WTC11 (cell line): Measurements from ENCODE around the gene FLT3LG. TPM values are rescaled to one million over a fixed set of nuclear protein-coding genes. Genes with fewer than 3 reads are reported as not detected.

Experiments
- ATAC-seq: fragments of 200-7000 bp; cut with Tn5 transposase; 2 replicates; pipeline ENCODE4 v1.10.0; 2021; ENCODE audit warnings: mild to moderate bottlenecking, moderate library complexity
- CTCF ChIA-PET: fragments of 300-600 bp; sonication (Branson Sonifier 250); formaldehyde crosslinking; loops from one replicate; lab custom pipeline; 2021; ENCODE audit warnings: antibody characterized with exemption; lab: Charles Lee
- POLR2A ChIA-PET: fragments of 350-600 bp; sonication (Branson Sonifier 250); formaldehyde crosslinking; loops from one replicate; lab custom pipeline; 2021; ENCODE audit warnings: antibody characterized with exemption; lab: Charles Lee
- DNase-seq: peaks from one replicate; pipeline ENCODE4 v3.0.0; 2021; ENCODE audit warnings: low spot score
- H3K27ac Mint-ChIP-seq: 2 replicates; pipeline ENCODE4 v1.8.0; 2021; ENCODE audit warnings: mixed read lengths
- H3K27me3 Mint-ChIP-seq: 2 replicates; pipeline ENCODE4 v1.8.0; 2021; ENCODE audit warnings: low read depth, mild to moderate bottlenecking, moderate library complexity, mixed read lengths
- H3K36me3 Mint-ChIP-seq: 2 replicates; pipeline ENCODE4 v1.8.0; 2021; ENCODE audit warnings: mixed read lengths
- H3K4me1 Mint-ChIP-seq: 2 replicates; pipeline ENCODE4 v1.8.0; 2022; ENCODE audit warnings: mixed read lengths
- H3K4me3 Mint-ChIP-seq: 2 replicates; pipeline ENCODE4 v1.8.0; 2021; ENCODE audit warnings: mild to moderate bottlenecking, moderate library complexity, mixed read lengths
- H3K9me3 Mint-ChIP-seq: 2 replicates; pipeline ENCODE4 v1.8.0; 2021; ENCODE audit warnings: mixed read lengths
- ATF1 ChIP-seq: sonication (generic); formaldehyde crosslinking; IDR thresholded peaks from 2 replicates; pipeline ENCODE4 v1.8.1; 2023; ENCODE audit warnings: mild to moderate bottlenecking, moderate library complexity, missing genetic modification reagents
- GABPB1 ChIP-seq: sonication (generic); formaldehyde crosslinking; IDR thresholded peaks from 2 replicates; pipeline ENCODE4 v1.8.1; 2023; ENCODE audit warnings: mild to moderate bottlenecking, missing genetic modification reagents
- JUN ChIP-seq: sonication (generic); formaldehyde crosslinking; IDR thresholded peaks from 2 replicates; pipeline ENCODE4 v1.8.0; 2023; ENCODE audit warnings: mild to moderate bottlenecking, missing genetic modification reagents
- NFE2L1 ChIP-seq: sonication (generic); formaldehyde crosslinking; IDR thresholded peaks from 2 replicates; pipeline ENCODE4 v1.8.1; 2023; ENCODE audit warnings: missing genetic modification reagents
- RELA ChIP-seq: sonication (generic); formaldehyde crosslinking; IDR thresholded peaks from 2 replicates; pipeline ENCODE4 v1.8.1; 2022; ENCODE audit warnings: missing genetic modification reagents, mild to moderate bottlenecking, borderline replicate concordance
- RORB ChIP-seq: fragments of 250-450 bp; sonication (Bioruptor Pico); IDR thresholded peaks from 2 replicates; pipeline ENCODE4 v1.9.0; 2021; ENCODE audit warnings: mild to moderate bottlenecking
- SMAD3 ChIP-seq: sonication (generic); formaldehyde crosslinking; IDR thresholded peaks from 2 replicates; pipeline ENCODE4 v1.8.0; 2022; ENCODE audit warnings: missing genetic modification reagents, mild to moderate bottlenecking, borderline replicate concordance
- TEAD1 ChIP-seq: sonication (generic); formaldehyde crosslinking; IDR thresholded peaks from 2 replicates; pipeline ENCODE4 v1.8.0; 2022; ENCODE audit warnings: mild to moderate bottlenecking, missing genetic modification reagents
- ZNF317 ChIP-seq: sonication (generic); formaldehyde crosslinking; IDR thresholded peaks from 2 replicates; pipeline ENCODE4 v1.8.1; 2023; ENCODE audit warnings: low read depth, mild to moderate bottlenecking, moderate library complexity, missing genetic modification reagents, borderline replicate concordance
- ZNF423 ChIP-seq: fragments of 250-450 bp; sonication (Bioruptor Pico); IDR thresholded peaks from 2 replicates; pipeline ENCODE4 v2.1.2; 2022; ENCODE audit warnings: mild to moderate bottlenecking, moderate library complexity
- ZNF671 ChIP-seq: fragments of 250-450 bp; sonication (Bioruptor Pico); IDR thresholded peaks from 2 replicates; pipeline ENCODE4 v1.8.0; 2021; ENCODE audit warnings: mild to moderate bottlenecking
- total RNA-seq: library from RNA; stranded (reverse); gene quantifications from 3 replicates; pipeline ENCODE4 v1.2.3, GENCODE V29; 2021
- TF ChIP-seq, protein P1 (sequence below): fragments of 200-600 bp; IDR thresholded peaks from 2 replicates; pipeline ENCODE4 v1.8.0; 2022; ENCODE audit warnings: antibody characterized with exemption
- TF ChIP-seq, protein P2 (sequence below): fragments of 250-450 bp; sonication (Bioruptor Pico); IDR thresholded peaks from 2 replicates; pipeline ENCODE4 v1.9.0; 2021; ENCODE audit warnings: mild to moderate bottlenecking
- TF ChIP-seq, protein P3 (sequence below): sonication (generic); formaldehyde crosslinking; IDR thresholded peaks from 2 replicates; pipeline ENCODE4 v1.8.1; 2023; ENCODE audit warnings: mild to moderate bottlenecking, missing genetic modification reagents
- TF ChIP-seq, protein P4 (sequence below): sonication (generic); formaldehyde crosslinking; IDR thresholded peaks from 2 replicates; pipeline ENCODE4 v1.8.1; 2022; ENCODE audit warnings: mild to moderate bottlenecking, moderate library complexity, missing genetic modification reagents
- TF ChIP-seq, protein P5 (sequence below): sonication (generic); formaldehyde crosslinking; conservative IDR thresholded peaks from 2 replicates; pipeline ENCODE4 v1.8.1; 2023; ENCODE audit warnings: mild to moderate bottlenecking, low read depth, missing genetic modification reagents, moderate library complexity
- TF ChIP-seq, protein P6 (sequence below): sonication (generic); formaldehyde crosslinking; IDR thresholded peaks from 2 replicates; pipeline ENCODE4 v1.8.1; 2023; ENCODE audit warnings: mild to moderate bottlenecking, missing genetic modification reagents, borderline replicate concordance
- TF ChIP-seq, protein P7 (sequence below): sonication (generic); formaldehyde crosslinking; IDR thresholded peaks from 2 replicates; pipeline ENCODE4 v1.8.0; 2022; ENCODE audit warnings: mild to moderate bottlenecking, missing genetic modification reagents

The FLT3LG gene
- total RNA-seq, 1 experiment from 2014 or later: 2.9 TPM

DNA sequence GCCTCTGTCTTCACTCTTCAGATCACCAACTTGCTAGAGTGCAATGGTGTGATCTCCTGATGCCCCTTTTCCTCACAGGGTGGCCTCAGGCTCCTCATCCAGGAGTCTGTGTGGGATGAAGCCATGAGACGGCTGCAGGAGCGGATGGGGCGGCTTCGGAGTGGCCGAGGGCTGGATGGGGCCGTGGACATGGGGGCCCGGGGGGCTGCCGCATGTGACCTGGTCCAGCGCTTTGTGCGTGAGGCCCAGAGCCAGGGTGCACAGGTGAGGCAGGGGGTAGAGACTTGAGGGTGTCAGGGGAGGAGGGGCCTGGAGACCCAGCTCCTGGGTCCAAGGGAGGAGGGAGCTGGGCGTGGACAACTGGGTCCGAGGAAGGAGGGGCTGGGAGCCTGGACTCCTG lies 11.5 kb upstream of the FLT3LG start (continued):
- TF ChIP-seq, protein P1, sequence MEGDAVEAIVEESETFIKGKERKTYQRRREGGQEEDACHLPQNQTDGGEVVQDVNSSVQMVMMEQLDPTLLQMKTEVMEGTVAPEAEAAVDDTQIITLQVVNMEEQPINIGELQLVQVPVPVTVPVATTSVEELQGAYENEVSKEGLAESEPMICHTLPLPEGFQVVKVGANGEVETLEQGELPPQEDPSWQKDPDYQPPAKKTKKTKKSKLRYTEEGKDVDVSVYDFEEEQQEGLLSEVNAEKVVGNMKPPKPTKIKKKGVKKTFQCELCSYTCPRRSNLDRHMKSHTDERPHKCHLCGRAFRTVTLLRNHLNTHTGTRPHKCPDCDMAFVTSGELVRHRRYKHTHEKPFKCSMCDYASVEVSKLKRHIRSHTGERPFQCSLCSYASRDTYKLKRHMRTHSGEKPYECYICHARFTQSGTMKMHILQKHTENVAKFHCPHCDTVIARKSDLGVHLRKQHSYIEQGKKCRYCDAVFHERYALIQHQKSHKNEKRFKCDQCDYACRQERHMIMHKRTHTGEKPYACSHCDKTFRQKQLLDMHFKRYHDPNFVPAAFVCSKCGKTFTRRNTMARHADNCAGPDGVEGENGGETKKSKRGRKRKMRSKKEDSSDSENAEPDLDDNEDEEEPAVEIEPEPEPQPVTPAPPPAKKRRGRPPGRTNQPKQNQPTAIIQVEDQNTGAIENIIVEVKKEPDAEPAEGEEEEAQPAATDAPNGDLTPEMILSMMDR: no peak
- TF ChIP-seq ZNF671 (no peak), JUN (CRISPR knock-in tag) (no peak), ZNF317 (CRISPR knock-in tag) (no peak), ZNF423 (CRISPR knock-in tag) (no peak), RELA (CRISPR knock-in tag) (no peak), NFE2L1 (no peak), SMAD3 (CRISPR knock-in tag) (no peak)
- TF ChIP-seq, protein P2, sequence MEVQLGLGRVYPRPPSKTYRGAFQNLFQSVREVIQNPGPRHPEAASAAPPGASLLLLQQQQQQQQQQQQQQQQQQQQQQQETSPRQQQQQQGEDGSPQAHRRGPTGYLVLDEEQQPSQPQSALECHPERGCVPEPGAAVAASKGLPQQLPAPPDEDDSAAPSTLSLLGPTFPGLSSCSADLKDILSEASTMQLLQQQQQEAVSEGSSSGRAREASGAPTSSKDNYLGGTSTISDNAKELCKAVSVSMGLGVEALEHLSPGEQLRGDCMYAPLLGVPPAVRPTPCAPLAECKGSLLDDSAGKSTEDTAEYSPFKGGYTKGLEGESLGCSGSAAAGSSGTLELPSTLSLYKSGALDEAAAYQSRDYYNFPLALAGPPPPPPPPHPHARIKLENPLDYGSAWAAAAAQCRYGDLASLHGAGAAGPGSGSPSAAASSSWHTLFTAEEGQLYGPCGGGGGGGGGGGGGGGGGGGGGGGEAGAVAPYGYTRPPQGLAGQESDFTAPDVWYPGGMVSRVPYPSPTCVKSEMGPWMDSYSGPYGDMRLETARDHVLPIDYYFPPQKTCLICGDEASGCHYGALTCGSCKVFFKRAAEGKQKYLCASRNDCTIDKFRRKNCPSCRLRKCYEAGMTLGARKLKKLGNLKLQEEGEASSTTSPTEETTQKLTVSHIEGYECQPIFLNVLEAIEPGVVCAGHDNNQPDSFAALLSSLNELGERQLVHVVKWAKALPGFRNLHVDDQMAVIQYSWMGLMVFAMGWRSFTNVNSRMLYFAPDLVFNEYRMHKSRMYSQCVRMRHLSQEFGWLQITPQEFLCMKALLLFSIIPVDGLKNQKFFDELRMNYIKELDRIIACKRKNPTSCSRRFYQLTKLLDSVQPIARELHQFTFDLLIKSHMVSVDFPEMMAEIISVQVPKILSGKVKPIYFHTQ (CRISPR knock-in tag): no peak
- TF ChIP-seq, all 79 proteins: peak for 0

DNA sequence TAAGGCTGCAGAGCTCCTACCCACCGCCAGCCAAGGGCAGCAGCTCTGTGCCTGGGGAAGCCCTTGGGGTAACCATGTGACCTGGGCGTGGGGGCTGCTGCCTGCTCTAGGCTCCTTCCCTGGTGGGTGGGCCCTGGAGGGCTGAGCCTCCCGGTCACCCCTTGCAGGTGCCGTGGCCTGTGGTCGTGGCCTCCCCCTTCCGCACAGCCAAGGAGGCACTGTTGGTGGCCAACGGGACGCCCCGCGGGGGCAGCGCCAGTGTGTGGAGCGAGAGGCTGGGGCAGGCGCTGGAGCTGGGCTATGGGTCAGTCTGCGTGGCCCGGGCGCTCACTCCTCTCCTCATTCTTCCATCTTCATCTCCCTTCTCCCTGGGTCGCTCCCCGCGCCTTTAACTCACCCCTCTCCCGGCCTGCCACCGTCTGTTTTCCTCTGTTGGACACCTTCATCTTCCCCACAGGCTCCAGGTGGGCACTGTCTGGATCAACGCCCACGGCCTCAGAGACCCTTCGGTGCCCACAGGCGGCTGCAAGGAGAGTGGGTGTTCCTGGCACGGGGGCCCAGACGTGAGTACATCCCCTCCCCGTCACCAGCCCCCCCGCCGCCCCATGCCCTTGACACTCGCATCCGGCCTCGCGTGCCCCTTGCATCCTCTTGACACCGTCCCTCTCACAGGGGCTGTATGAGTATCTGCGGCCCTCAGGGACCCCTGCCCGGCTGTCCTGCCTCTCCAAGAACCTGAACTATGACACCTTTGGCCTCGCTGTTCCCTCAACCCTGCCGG lies 9.9 kb upstream of the FLT3LG start:
- H3K36me3 Mint-ChIP-seq: peaks cover 12% of the 10 kb centered on the region
- DNase-seq (no peak), ATAC-seq (no peak)
- H3K4me3 Mint-ChIP-seq: no peak overlapping the region
- H3K4me1 Mint-ChIP-seq: peaks cover 5% of the 10 kb centered on the region
- ChIA-PET POLR2A (no interaction called here), CTCF (interaction anchor here (0.9 to 1.5 kb wide), 2 partner anchors 12 to 83 kb away, joined by 3 to 5 read pairs; no protein-coding TSS in a partner anchor)
- no peaks in the 10 kb centered on the region for H3K9me3 Mint-ChIP-seq
- no peak overlapping the region for H3K27ac Mint-ChIP-seq
- no peaks in the 10 kb centered on the region for H3K27me3 Mint-ChIP-seq
- TF ChIP-seq, protein P3, sequence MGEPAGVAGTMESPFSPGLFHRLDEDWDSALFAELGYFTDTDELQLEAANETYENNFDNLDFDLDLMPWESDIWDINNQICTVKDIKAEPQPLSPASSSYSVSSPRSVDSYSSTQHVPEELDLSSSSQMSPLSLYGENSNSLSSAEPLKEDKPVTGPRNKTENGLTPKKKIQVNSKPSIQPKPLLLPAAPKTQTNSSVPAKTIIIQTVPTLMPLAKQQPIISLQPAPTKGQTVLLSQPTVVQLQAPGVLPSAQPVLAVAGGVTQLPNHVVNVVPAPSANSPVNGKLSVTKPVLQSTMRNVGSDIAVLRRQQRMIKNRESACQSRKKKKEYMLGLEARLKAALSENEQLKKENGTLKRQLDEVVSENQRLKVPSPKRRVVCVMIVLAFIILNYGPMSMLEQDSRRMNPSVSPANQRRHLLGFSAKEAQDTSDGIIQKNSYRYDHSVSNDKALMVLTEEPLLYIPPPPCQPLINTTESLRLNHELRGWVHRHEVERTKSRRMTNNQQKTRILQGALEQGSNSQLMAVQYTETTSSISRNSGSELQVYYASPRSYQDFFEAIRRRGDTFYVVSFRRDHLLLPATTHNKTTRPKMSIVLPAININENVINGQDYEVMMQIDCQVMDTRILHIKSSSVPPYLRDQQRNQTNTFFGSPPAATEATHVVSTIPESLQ (CRISPR knock-in tag): no peak
- TF ChIP-seq ZNF671: no peak
- no peak for TF ChIP-seq GABPB1 (CRISPR knock-in tag)
- TF ChIP-seq, protein P4, sequence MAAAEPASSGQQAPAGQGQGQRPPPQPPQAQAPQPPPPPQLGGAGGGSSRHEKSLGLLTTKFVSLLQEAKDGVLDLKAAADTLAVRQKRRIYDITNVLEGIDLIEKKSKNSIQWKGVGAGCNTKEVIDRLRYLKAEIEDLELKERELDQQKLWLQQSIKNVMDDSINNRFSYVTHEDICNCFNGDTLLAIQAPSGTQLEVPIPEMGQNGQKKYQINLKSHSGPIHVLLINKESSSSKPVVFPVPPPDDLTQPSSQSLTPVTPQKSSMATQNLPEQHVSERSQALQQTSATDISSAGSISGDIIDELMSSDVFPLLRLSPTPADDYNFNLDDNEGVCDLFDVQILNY (CRISPR knock-in tag): no peak
- no peak for TF ChIP-seq ZNF317 (CRISPR knock-in tag)
- no peak for TF ChIP-seq TEAD1 (CRISPR knock-in tag)
- no peak for TF ChIP-seq RELA (CRISPR knock-in tag)
- TF ChIP-seq, protein P5, sequence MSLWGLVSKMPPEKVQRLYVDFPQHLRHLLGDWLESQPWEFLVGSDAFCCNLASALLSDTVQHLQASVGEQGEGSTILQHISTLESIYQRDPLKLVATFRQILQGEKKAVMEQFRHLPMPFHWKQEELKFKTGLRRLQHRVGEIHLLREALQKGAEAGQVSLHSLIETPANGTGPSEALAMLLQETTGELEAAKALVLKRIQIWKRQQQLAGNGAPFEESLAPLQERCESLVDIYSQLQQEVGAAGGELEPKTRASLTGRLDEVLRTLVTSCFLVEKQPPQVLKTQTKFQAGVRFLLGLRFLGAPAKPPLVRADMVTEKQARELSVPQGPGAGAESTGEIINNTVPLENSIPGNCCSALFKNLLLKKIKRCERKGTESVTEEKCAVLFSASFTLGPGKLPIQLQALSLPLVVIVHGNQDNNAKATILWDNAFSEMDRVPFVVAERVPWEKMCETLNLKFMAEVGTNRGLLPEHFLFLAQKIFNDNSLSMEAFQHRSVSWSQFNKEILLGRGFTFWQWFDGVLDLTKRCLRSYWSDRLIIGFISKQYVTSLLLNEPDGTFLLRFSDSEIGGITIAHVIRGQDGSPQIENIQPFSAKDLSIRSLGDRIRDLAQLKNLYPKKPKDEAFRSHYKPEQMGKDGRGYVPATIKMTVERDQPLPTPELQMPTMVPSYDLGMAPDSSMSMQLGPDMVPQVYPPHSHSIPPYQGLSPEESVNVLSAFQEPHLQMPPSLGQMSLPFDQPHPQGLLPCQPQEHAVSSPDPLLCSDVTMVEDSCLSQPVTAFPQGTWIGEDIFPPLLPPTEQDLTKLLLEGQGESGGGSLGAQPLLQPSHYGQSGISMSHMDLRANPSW (CRISPR knock-in tag): no peak
- TF ChIP-seq, protein P6, sequence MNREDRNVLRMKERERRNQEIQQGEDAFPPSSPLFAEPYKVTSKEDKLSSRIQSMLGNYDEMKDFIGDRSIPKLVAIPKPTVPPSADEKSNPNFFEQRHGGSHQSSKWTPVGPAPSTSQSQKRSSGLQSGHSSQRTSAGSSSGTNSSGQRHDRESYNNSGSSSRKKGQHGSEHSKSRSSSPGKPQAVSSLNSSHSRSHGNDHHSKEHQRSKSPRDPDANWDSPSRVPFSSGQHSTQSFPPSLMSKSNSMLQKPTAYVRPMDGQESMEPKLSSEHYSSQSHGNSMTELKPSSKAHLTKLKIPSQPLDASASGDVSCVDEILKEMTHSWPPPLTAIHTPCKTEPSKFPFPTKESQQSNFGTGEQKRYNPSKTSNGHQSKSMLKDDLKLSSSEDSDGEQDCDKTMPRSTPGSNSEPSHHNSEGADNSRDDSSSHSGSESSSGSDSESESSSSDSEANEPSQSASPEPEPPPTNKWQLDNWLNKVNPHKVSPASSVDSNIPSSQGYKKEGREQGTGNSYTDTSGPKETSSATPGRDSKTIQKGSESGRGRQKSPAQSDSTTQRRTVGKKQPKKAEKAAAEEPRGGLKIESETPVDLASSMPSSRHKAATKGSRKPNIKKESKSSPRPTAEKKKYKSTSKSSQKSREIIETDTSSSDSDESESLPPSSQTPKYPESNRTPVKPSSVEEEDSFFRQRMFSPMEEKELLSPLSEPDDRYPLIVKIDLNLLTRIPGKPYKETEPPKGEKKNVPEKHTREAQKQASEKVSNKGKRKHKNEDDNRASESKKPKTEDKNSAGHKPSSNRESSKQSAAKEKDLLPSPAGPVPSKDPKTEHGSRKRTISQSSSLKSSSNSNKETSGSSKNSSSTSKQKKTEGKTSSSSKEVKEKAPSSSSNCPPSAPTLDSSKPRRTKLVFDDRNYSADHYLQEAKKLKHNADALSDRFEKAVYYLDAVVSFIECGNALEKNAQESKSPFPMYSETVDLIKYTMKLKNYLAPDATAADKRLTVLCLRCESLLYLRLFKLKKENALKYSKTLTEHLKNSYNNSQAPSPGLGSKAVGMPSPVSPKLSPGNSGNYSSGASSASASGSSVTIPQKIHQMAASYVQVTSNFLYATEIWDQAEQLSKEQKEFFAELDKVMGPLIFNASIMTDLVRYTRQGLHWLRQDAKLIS (CRISPR knock-in tag): no peak
- no peak for TF ChIP-seq RORB
- TF ChIP-seq ATF1 (CRISPR knock-in tag): no peak
- TF ChIP-seq, protein P7, sequence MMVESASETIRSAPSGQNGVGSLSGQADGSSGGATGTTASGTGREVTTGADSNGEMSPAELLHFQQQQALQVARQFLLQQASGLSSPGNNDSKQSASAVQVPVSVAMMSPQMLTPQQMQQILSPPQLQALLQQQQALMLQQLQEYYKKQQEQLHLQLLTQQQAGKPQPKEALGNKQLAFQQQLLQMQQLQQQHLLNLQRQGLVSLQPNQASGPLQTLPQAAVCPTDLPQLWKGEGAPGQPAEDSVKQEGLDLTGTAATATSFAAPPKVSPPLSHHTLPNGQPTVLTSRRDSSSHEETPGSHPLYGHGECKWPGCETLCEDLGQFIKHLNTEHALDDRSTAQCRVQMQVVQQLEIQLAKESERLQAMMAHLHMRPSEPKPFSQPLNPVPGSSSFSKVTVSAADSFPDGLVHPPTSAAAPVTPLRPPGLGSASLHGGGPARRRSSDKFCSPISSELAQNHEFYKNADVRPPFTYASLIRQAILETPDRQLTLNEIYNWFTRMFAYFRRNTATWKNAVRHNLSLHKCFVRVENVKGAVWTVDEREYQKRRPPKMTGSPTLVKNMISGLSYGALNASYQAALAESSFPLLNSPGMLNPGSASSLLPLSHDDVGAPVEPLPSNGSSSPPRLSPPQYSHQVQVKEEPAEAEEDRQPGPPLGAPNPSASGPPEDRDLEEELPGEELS (CRISPR knock-in tag): no peak
